RWPE1 (cell line): Measurements from ENCODE around the gene STAM.

ENCODE experiments used
- CTCF ChIA-PET: fragments of 350-600 bp; sonication (Branson Sonifier 250); formaldehyde crosslinking; extraction: SDS; loops from one replicate; lab custom pipeline; 2021; lab: Yijun Ruan, JAX
- POLR2A ChIA-PET: fragments of 400-600 bp; formaldehyde crosslinking; extraction: SDS; loops from one replicate; lab custom pipeline; 2020; ENCODE audit warnings: antibody characterized with exemption; ENCODE audit not compliant: low non-redundant PET; lab: Yijun Ruan, JAX
- DNase-seq: peaks from one replicate; pipeline ENCODE4 v3.0.0; 2012; ENCODE audit warnings: low spot score
- H3K27ac ChIP-seq: fragments of 450-650 bp; 2 replicates; pipeline ENCODE4 v1.5.1; 2017
- CTCF ChIP-seq: fragments of 450-650 bp; conservative IDR thresholded peaks from 2 replicates; pipeline ENCODE4 v1.5.1; 2017; ENCODE audit warnings: low read depth, mild to moderate bottlenecking

Gene STAM

GRCh38 chr10:17659365-17659764, 15.4 kb downstream of the STAM start:
- POLR2A ChIA-PET, result no interaction called here
- TF ChIP-seq CTCF, result no peak
- DNase-seq, result no peak
- CTCF ChIA-PET, result no interaction called here
- H3K27ac ChIP-seq, result no peak overlapping the region

GRCh38 chr10:17660921-17661320, 17.0 kb downstream of the STAM start:
- POLR2A ChIA-PET, result no interaction called here

GRCh38 chr10:17661510-17661909, 17.6 kb downstream of the STAM start:
- CTCF ChIA-PET, result no interaction called here
- DNase-seq, result no peak
- POLR2A ChIA-PET, result no interaction called here
- no peak for TF ChIP-seq CTCF
- no peak overlapping the region for H3K27ac ChIP-seq

More at GRCh38 chr10:17660921-17661320, 17.0 kb downstream of the STAM start:
- DNase-seq, result no peak
- no peak overlapping the region for H3K27ac ChIP-seq
- no peak for TF ChIP-seq CTCF
- CTCF ChIA-PET, result no interaction called here

GRCh38 chr10:17662193-17663138, 18.5 kb downstream of the STAM start:
- DNase-seq, result no peak
- POLR2A ChIA-PET, result no interaction called here
- no peak for TF ChIP-seq CTCF
- CTCF ChIA-PET, result interaction anchor here (0.7 to 1.2 kb wide), 3 partner anchors 14 to 63 kb away, joined by 3 to 4 read pairs (median 3); no protein-coding TSS in a partner anchor
- H3K27ac ChIP-seq, result no peak overlapping the region

GRCh38 chr10:17663450-17663849, 19.5 kb downstream of the STAM start:
- ChIA-PET CTCF (interaction anchor here (0.7 kb wide), 2 partner anchors 60 to 64 kb away, joined by 3 to 4 read pairs; no protein-coding TSS in a partner anchor), POLR2A (no interaction called here)
- DNase-seq, result no peak
- TF ChIP-seq CTCF, result no peak
- H3K27ac ChIP-seq, result no peak overlapping the region

- no peak for TF ChIP-seq CTCF
- POLR2A ChIA-PET, result no interaction called here
- H3K27ac ChIP-seq, result no peak overlapping the region
- peak; percentile 59 for DNase-seq
- CTCF ChIA-PET, result interaction anchor here (0.5 to 0.6 kb wide), 2 partner anchors 23 to 1927 kb away, joined by 3 read pairs; no protein-coding TSS in a partner anchor
Observed at GRCh38 chr10:17665747-17666146, 21.8 kb downstream of the STAM start.
